GM23338 (cell line): ENCODE results near the gene SH3RF3. TPM values are rescaled to one million over a fixed set of nuclear protein-coding genes. Genes with fewer than 3 reads are reported as not detected.

Experiments
- ATAC-seq: fragments of 200-7000 bp; cut with Tn5 transposase; 3 replicates; pipeline ENCODE4 v1.9.1; 2020
- DNase-seq: peaks from one replicate; pipeline ENCODE4 v3.0.0-alpha.2; 2015; ENCODE audit warnings: low spot score
- H2AFZ ChIP-seq: fragments of 200-600 bp; sonication (generic); 2 replicates; pipeline ENCODE4 v1.8.0; 2016; ENCODE audit warnings: antibody characterized with exemption, mild to moderate bottlenecking, moderate library complexity
- H3F3A ChIP-seq: fragments of 200-600 bp; sonication (generic); replicated peaks from 2 replicates; pipeline ENCODE4 v1.8.0; 2017; ENCODE audit warnings: antibody characterized with exemption, mixed run types, low read depth
- H3K27ac ChIP-seq: fragments of 200-600 bp; sonication (generic); 2 replicates; pipeline ENCODE4 v1.6.1; 2016; ENCODE audit warnings: low read depth
- H3K27me3 ChIP-seq: fragments of 200-600 bp; sonication (generic); 2 replicates; pipeline ENCODE4 v1.8.0; 2016; ENCODE audit warnings: mild to moderate bottlenecking, mixed run types, moderate library complexity; ENCODE audit not compliant: insufficient read depth
- H3K36me3 ChIP-seq: fragments of 200-600 bp; sonication (generic); 2 replicates; pipeline ENCODE4 v1.8.0; 2016; ENCODE audit warnings: mild to moderate bottlenecking; ENCODE audit not compliant: insufficient read depth
- H3K4me1 ChIP-seq: fragments of 200-600 bp; sonication (generic); 2 replicates; pipeline ENCODE4 v1.8.0; 2016; ENCODE audit warnings: mild to moderate bottlenecking, moderate library complexity; ENCODE audit not compliant: insufficient read depth
- H3K4me2 ChIP-seq: fragments of 200-600 bp; sonication (generic); 2 replicates; pipeline ENCODE4 v1.7.1; 2017; ENCODE audit warnings: mixed run types
- H3K4me3 ChIP-seq: fragments of 200-600 bp; sonication (generic); 2 replicates; pipeline ENCODE4 v1.6.1; 2016; ENCODE audit warnings: mixed run types
- H3K79me2 ChIP-seq: fragments of 200-600 bp; sonication (generic); replicated peaks from 2 replicates; pipeline ENCODE4 v1.8.0; 2017; ENCODE audit warnings: mild to moderate bottlenecking; ENCODE audit not compliant: insufficient read depth
- H3K9me2 ChIP-seq: fragments of 200-600 bp; sonication (generic); 2 replicates; pipeline ENCODE4 v1.8.0; 2017; ENCODE audit not compliant: insufficient read depth
- H4K20me1 ChIP-seq: fragments of 200-600 bp; sonication (generic); replicated peaks from 2 replicates; pipeline ENCODE4 v1.8.0; 2017; ENCODE audit warnings: mild to moderate bottlenecking; ENCODE audit not compliant: insufficient read depth
- H3K27ac Mint-ChIP-seq: 2 replicates; pipeline ENCODE4 v1.8.0; 2020; ENCODE audit warnings: inconsistent platforms, mild to moderate bottlenecking, moderate library complexity, mixed read lengths
- H3K27me3 Mint-ChIP-seq: 3 replicates; pipeline ENCODE4 v1.8.0; 2022; ENCODE audit warnings: low read depth, mild to moderate bottlenecking, moderate library complexity, mixed read lengths, inconsistent platforms; ENCODE audit not compliant: insufficient read depth, poor library complexity
- H3K36me3 Mint-ChIP-seq: 3 replicates; pipeline ENCODE4 v1.8.0; 2021; ENCODE audit warnings: low read depth, mild to moderate bottlenecking, inconsistent platforms, moderate library complexity, mixed read lengths
- H3K4me1 Mint-ChIP-seq: 3 replicates; pipeline ENCODE4 v1.8.0; 2020; ENCODE audit warnings: mild to moderate bottlenecking, inconsistent platforms, mixed read lengths
- H3K4me3 Mint-ChIP-seq: 3 replicates; pipeline ENCODE4 v1.8.0; 2021; ENCODE audit warnings: moderate library complexity, mild to moderate bottlenecking, inconsistent platforms, mixed read lengths
- H3K9me3 Mint-ChIP-seq: 3 replicates; pipeline ENCODE4 v1.8.0; 2020; ENCODE audit warnings: moderate library complexity, mild to moderate bottlenecking, inconsistent platforms, mixed read lengths
- CREB1 ChIP-seq: fragments of 250-450 bp; sonication (Bioruptor Pico); IDR thresholded peaks from 2 replicates; pipeline ENCODE4 v1.5.0; 2020; ENCODE audit warnings: low read depth, mild to moderate bottlenecking, moderate library complexity
- EZH2 ChIP-seq: fragments of 200-600 bp; sonication (generic); IDR thresholded peaks from one replicate; pipeline ENCODE4 v1.8.0; 2017; ENCODE audit warnings: antibody characterized with exemption, mild to moderate bottlenecking, low read depth; ENCODE audit not compliant: unreplicated experiment
- EZH2phosphoT487 ChIP-seq: fragments of 200-600 bp; sonication (generic); IDR thresholded peaks from one replicate; pipeline ENCODE4 v1.8.1; 2018; ENCODE audit warnings: antibody characterized with exemption; ENCODE audit not compliant: unreplicated experiment
- JUNB ChIP-seq: IDR thresholded peaks from one replicate; pipeline ENCODE4 v1.6.1; 2016; ENCODE audit warnings: antibody characterized with exemption; ENCODE audit not compliant: unreplicated experiment
- NANOG ChIP-seq: IDR thresholded peaks from 2 replicates; pipeline ENCODE4 v1.6.1; 2016; ENCODE audit warnings: antibody characterized with exemption, borderline replicate concordance
- POLR2AphosphoS5 ChIP-seq: IDR thresholded peaks from 2 replicates; pipeline ENCODE4 v1.6.1; 2016; ENCODE audit warnings: antibody characterized with exemption, low read depth
- STAT1 ChIP-seq: IDR thresholded peaks from one replicate; pipeline ENCODE4 v1.6.1; 2016; ENCODE audit warnings: antibody characterized with exemption; ENCODE audit not compliant: unreplicated experiment
- ZNF114 ChIP-seq: fragments of 250-450 bp; sonication (Bioruptor Pico); IDR thresholded peaks from 2 replicates; pipeline ENCODE4 v1.5.0; 2020; ENCODE audit warnings: mild to moderate bottlenecking, moderate library complexity
- ZNF331 ChIP-seq: fragments of 250-450 bp; sonication (Bioruptor Pico); IDR thresholded peaks from 2 replicates; pipeline ENCODE4 v1.5.0; 2020; ENCODE audit warnings: low read depth, mild to moderate bottlenecking, moderate library complexity
- polyA plus RNA-seq: library from polyadenylated mRNA; unstranded; fragments of >200 nt; fragmentation: Nextera tagmentation; extraction: Ambion mirVana; gene quantifications from 2 replicates; pipeline ENCODE4 v1.2.1, GENCODE V29; 2016
- total RNA-seq: library from RNA; depleted of rRNA; stranded (reverse); fragments of >200 nt; shearing (Covaris generic); gene quantifications from 2 replicates; pipeline ENCODE4 v1.2.3, GENCODE V29; 2014
- TF ChIP-seq, protein P1 (sequence below): IDR thresholded peaks from one replicate; pipeline ENCODE4 v1.6.1; 2018; ENCODE audit warnings: antibody characterized with exemption; ENCODE audit not compliant: unreplicated experiment
- TF ChIP-seq, protein P2 (sequence below): IDR thresholded peaks from 2 replicates; pipeline ENCODE4 v1.6.1; 2016; ENCODE audit warnings: antibody characterized with exemption
- TF ChIP-seq, protein P3 (sequence below): fragments of 250-450 bp; sonication (Bioruptor Pico); IDR thresholded peaks from 2 replicates; pipeline ENCODE4 v1.5.0; 2020; ENCODE audit warnings: mild to moderate bottlenecking, moderate library complexity

The SH3RF3 gene
- total and polyA plus RNA-seq, 2 experiments from 2014 or later = 0.11 to 0.63 TPM

DNA sequence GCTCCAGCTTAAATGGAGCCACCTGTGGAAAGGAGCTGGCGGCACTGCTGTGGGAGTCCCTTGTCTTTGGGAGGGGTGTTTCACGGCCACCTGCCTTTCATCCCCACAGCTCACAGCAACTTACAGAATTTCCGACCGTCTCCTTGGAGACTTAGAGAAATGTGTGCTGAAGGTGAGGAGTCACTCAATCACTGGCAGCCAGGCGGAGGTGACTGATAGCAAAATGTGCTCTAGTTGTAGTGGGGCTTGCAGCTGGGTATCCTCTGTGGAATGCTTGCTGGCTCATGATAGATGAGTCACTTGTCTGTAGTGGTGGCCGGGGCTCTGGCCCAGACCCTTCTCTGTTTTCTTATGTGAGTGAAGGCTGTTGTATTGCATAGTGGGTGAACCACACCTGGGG is 110.7 kb downstream of the SH3RF3 start (continued):
- TF ChIP-seq ZNF114 (CRISPR knock-in tag) (no peak), POLR2AphosphoS5 (no peak), NANOG (no peak), STAT1 (no peak), EZH2phosphoT487 (no peak), CREB1 (CRISPR knock-in tag) (no peak), ZNF331 (CRISPR knock-in tag) (no peak)
- TF ChIP-seq, protein P1, sequence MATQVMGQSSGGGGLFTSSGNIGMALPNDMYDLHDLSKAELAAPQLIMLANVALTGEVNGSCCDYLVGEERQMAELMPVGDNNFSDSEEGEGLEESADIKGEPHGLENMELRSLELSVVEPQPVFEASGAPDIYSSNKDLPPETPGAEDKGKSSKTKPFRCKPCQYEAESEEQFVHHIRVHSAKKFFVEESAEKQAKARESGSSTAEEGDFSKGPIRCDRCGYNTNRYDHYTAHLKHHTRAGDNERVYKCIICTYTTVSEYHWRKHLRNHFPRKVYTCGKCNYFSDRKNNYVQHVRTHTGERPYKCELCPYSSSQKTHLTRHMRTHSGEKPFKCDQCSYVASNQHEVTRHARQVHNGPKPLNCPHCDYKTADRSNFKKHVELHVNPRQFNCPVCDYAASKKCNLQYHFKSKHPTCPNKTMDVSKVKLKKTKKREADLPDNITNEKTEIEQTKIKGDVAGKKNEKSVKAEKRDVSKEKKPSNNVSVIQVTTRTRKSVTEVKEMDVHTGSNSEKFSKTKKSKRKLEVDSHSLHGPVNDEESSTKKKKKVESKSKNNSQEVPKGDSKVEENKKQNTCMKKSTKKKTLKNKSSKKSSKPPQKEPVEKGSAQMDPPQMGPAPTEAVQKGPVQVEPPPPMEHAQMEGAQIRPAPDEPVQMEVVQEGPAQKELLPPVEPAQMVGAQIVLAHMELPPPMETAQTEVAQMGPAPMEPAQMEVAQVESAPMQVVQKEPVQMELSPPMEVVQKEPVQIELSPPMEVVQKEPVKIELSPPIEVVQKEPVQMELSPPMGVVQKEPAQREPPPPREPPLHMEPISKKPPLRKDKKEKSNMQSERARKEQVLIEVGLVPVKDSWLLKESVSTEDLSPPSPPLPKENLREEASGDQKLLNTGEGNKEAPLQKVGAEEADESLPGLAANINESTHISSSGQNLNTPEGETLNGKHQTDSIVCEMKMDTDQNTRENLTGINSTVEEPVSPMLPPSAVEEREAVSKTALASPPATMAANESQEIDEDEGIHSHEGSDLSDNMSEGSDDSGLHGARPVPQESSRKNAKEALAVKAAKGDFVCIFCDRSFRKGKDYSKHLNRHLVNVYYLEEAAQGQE = no peak
- TF ChIP-seq, protein P2, sequence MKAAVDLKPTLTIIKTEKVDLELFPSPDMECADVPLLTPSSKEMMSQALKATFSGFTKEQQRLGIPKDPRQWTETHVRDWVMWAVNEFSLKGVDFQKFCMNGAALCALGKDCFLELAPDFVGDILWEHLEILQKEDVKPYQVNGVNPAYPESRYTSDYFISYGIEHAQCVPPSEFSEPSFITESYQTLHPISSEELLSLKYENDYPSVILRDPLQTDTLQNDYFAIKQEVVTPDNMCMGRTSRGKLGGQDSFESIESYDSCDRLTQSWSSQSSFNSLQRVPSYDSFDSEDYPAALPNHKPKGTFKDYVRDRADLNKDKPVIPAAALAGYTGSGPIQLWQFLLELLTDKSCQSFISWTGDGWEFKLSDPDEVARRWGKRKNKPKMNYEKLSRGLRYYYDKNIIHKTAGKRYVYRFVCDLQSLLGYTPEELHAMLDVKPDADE = no peak

GRCh38 chr2:109242210-109242653 is 113.2 kb downstream of the SH3RF3 start:
- Histone ChIP-seq H3F3A (no peaks in the 10 kb centered on the region), H2AFZ (no peak overlapping the region), H3K4me3 (no peak overlapping the region), H4K20me1 (no peaks in the 10 kb centered on the region), H3K27me3 (no peaks in the 10 kb centered on the region), H3K4me1 (no peaks in the 10 kb centered on the region), H3K36me3 (no peaks in the 10 kb centered on the region), H3K27ac (no peak overlapping the region), H3K9me2 (0 out of 2 replicates have a peak, but pooled peaks cover 3% of the 10 kb centered on the region), H3K79me2 (no peaks in the 10 kb centered on the region), H3K4me2 (no peak overlapping the region)
- Mint-ChIP-seq H3K27me3 (peaks cover 2% of the 10 kb centered on the region), H3K4me1 (peaks cover 4% of the 10 kb centered on the region; the same call in 1 of the 3 replicates), H3K36me3 (no peaks in the 10 kb centered on the region), H3K27ac (no peak overlapping the region), H3K9me3 (no peaks in the 10 kb centered on the region), H3K4me3 (no peak overlapping the region)
- ATAC-seq (no peak), DNase-seq (no peak)
- TF ChIP-seq EZH2phosphoT487 (no peak), EZH2 (no peak), ZNF331 (CRISPR knock-in tag) (no peak), JUNB (no peak), NANOG (no peak), POLR2AphosphoS5 (no peak)
- TF ChIP-seq, protein P3, sequence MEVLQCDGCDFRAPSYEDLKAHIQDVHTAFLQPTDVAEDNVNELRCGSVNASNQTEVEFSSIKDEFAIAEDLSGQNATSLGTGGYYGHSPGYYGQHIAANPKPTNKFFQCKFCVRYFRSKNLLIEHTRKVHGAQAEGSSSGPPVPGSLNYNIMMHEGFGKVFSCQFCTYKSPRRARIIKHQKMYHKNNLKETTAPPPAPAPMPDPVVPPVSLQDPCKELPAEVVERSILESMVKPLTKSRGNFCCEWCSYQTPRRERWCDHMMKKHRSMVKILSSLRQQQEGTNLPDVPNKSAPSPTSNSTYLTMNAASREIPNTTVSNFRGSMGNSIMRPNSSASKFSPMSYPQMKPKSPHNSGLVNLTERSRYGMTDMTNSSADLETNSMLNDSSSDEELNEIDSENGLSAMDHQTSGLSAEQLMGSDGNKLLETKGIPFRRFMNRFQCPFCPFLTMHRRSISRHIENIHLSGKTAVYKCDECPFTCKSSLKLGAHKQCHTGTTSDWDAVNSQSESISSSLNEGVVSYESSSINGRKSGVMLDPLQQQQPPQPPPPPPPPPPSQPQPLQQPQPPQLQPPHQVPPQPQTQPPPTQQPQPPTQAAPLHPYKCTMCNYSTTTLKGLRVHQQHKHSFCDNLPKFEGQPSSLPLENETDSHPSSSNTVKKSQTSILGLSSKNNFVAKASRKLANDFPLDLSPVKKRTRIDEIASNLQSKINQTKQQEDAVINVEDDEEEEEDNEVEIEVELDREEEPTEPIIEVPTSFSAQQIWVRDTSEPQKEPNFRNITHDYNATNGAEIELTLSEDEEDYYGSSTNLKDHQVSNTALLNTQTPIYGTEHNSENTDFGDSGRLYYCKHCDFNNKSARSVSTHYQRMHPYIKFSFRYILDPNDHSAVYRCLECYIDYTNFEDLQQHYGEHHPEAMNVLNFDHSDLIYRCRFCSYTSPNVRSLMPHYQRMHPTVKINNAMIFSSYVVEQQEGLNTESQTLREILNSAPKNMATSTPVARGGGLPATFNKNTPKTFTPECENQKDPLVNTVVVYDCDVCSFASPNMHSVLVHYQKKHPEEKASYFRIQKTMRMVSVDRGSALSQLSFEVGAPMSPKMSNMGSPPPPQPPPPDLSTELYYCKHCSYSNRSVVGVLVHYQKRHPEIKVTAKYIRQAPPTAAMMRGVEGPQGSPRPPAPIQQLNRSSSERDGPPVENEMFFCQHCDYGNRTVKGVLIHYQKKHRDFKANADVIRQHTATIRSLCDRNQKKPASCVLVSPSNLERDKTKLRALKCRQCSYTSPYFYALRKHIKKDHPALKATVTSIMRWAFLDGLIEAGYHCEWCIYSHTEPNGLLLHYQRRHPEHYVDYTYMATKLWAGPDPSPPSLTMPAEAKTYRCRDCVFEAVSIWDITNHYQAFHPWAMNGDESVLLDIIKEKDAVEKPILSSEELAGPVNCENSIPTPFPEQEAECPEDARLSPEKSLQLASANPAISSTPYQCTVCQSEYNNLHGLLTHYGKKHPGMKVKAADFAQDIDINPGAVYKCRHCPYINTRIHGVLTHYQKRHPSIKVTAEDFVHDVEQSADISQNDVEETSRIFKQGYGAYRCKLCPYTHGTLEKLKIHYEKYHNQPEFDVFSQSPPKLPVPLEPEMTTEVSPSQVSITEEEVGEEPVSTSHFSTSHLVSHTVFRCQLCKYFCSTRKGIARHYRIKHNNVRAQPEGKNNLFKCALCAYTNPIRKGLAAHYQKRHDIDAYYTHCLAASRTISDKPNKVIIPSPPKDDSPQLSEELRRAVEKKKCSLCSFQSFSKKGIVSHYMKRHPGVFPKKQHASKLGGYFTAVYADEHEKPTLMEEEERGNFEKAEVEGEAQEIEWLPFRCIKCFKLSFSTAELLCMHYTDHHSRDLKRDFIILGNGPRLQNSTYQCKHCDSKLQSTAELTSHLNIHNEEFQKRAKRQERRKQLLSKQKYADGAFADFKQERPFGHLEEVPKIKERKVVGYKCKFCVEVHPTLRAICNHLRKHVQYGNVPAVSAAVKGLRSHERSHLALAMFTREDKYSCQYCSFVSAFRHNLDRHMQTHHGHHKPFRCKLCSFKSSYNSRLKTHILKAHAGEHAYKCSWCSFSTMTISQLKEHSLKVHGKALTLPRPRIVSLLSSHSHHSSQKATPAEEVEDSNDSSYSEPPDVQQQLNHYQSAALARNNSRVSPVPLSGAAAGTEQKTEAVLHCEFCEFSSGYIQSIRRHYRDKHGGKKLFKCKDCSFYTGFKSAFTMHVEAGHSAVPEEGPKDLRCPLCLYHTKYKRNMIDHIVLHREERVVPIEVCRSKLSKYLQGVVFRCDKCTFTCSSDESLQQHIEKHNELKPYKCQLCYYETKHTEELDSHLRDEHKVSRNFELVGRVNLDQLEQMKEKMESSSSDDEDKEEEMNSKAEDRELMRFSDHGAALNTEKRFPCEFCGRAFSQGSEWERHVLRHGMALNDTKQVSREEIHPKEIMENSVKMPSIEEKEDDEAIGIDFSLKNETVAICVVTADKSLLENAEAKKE (CRISPR knock-in tag) = no peak
- TF ChIP-seq, protein P2 = no peak
